Forelimb muscle (tissue), 1 donor: ENCODE data around the gene WDR90. TPM values are rescaled to one million over a fixed set of nuclear protein-coding genes. Genes with fewer than 3 reads are reported as not detected.

ENCODE experiments used
- DNase-seq: peaks from one replicate; pipeline ENCODE4 v3.0.0-alpha.2; 2013; ENCODE audit warnings: low read depth
- polyA plus RNA-seq: library from polyadenylated mRNA; unstranded; fragments of 120-200 nt; gene quantifications from one replicate; pipeline ENCODE4 v1.2.1, GENCODE V29; 2013; ENCODE audit not compliant: insufficient read length

Gene WDR90
- polyA plus RNA-seq, result 17.9 TPM

GRCh38 chr16:648781-649589 lies at the start of gene WDR90:
WDR90 (plus strand) TSS chr16:649365; CDS start chr16:649417, 52 bp downstream.
- peak; percentile 78 for DNase-seq

- no peak for DNase-seq
Measured at GRCh38 chr16:600781-601180, 48.4 kb upstream of the WDR90 start.

- no peak for DNase-seq
Measured at GRCh38 chr16:603933-604332, 45.2 kb upstream of the WDR90 start.

GRCh38 chr16:606656-607307 lies 42.4 kb upstream of the WDR90 start:
- no peak for DNase-seq

GRCh38 chr16:608019-608418 lies 41.1 kb upstream of the WDR90 start:
- no peak for DNase-seq

- no peak for DNase-seq
Measured at GRCh38 chr16:609316-609715, 39.8 kb upstream of the WDR90 start.

GRCh38 chr16:609984-610383 lies 39.2 kb upstream of the WDR90 start:
- no peak for DNase-seq

- DNase-seq, result no peak
Measured at GRCh38 chr16:610513-611381, 38.4 kb upstream of the WDR90 start.

GRCh38 chr16:615122-615521 lies 34.0 kb upstream of the WDR90 start:
- no peak for DNase-seq

- DNase-seq, result no peak
Measured at GRCh38 chr16:616733-617586, 32.2 kb upstream of the WDR90 start.

GRCh38 chr16:617855-618254 lies 31.3 kb upstream of the WDR90 start:
- no peak for DNase-seq

GRCh38 chr16:619476-620100 lies 29.6 kb upstream of the WDR90 start:
- no peak for DNase-seq

- DNase-seq, result no peak
Measured at GRCh38 chr16:620700-621525, 28.3 kb upstream of the WDR90 start.

GRCh38 chr16:621526-622105 lies 27.5 kb upstream of the WDR90 start:
- no peak for DNase-seq

GRCh38 chr16:622920-623280 lies 26.3 kb upstream of the WDR90 start:
- no peak for DNase-seq

GRCh38 chr16:624526-625070 lies 24.6 kb upstream of the WDR90 start:
- DNase-seq, result no peak

GRCh38 chr16:625117-625976 lies 23.8 kb upstream of the WDR90 start:
- no peak for DNase-seq
